K562 (cell line): ENCODE data around the gene LTBP1. TPM values are rescaled to one million over a fixed set of nuclear protein-coding genes. Genes with fewer than 3 reads are reported as not detected.
A peak's percentile ranks its signal among the peaks of the same experiment; 100 is the strongest.

Experiments used
- ARID1B ChIP-seq: fragments of 450-650 bp; IDR thresholded peaks from 2 replicates; pipeline ENCODE4 v1.6.1; 2016; ENCODE audit warnings: antibody characterized with exemption, mild to moderate bottlenecking, inconsistent platforms
- ATF7 ChIP-seq: fragments of 450-650 bp; IDR thresholded peaks from 2 replicates; pipeline ENCODE4 v1.7.1; 2014; ENCODE audit warnings: mild to moderate bottlenecking, moderate library complexity
- CHCHD3 ChIP-seq: fragments of 250-450 bp; sonication (Bioruptor Pico); IDR thresholded peaks from 2 replicates; pipeline ENCODE4 v2.1.2; 2022; ENCODE audit warnings: mild to moderate bottlenecking
- HDAC1 ChIP-seq, 2 experiments: fragments of 450-650 bp; IDR thresholded peaks; 2 replicates each; pipeline ENCODE4 v1.6.1; 2016 to 2017; ENCODE audit warnings: inconsistent platforms in 1 of 2, mild to moderate bottlenecking in 1 of 2, moderate library complexity in 1 of 2
- KDM1A ChIP-seq, 2 experiments: fragments of 450-650 bp; IDR thresholded peaks; 2 replicates each; pipeline ENCODE4 v1.6.1; 2016; ENCODE audit warnings: mild to moderate bottlenecking in 2 of 2
- MEF2A ChIP-seq: IDR thresholded peaks from 2 replicates; pipeline ENCODE4 v1.6.1; 2011; ENCODE audit warnings: low read depth, mild to moderate bottlenecking, low read length, moderate library complexity; ENCODE audit not compliant: control insufficient read depth
- MTA2 ChIP-seq: fragments of 450-650 bp; IDR thresholded peaks from 2 replicates; pipeline ENCODE4 v1.6.1; 2016; ENCODE audit warnings: low read depth
- PHB ChIP-seq: fragments of 250-450 bp; sonication (Bioruptor Pico); IDR thresholded peaks from 2 replicates; pipeline ENCODE4 v1.5.0; 2021
- RCOR1 ChIP-seq, 2 experiments: IDR thresholded peaks; 2 replicates each; pipeline ENCODE4 v1.6.1; 2012; ENCODE audit warnings: low read depth in 2 of 2, low read length in 2 of 2, borderline replicate concordance in 1 of 2, improper control_type of control experiment in 1 of 2
- RFX7 ChIP-seq: fragments of 250-450 bp; sonication (Bioruptor Pico); IDR thresholded peaks from 2 replicates; pipeline ENCODE4 v1.5.1; 2021; ENCODE audit warnings: mild to moderate bottlenecking
- RNF2 ChIP-seq: sonication (generic); IDR thresholded peaks from 2 replicates; pipeline ENCODE4 v1.6.1; 2016
- TBP ChIP-seq: optimal IDR thresholded peaks from 2 replicates; pipeline ENCODE3; 2011; ENCODE audit warnings: low read depth, low read length, improper control_type of control experiment
- TEAD1 ChIP-seq, 2 experiments: fragments of 450-650 bp in 1 of 2; sonication (generic) in 1 of 2; formaldehyde crosslinking; IDR thresholded peaks; 2 replicates each; pipeline versions ENCODE4 v1.4.0 to v1.8.0; 2020 to 2022; ENCODE audit warnings: mild to moderate bottlenecking in 2 of 2, missing genetic modification reagents in 1 of 2
- TFAM ChIP-seq: fragments of 250-450 bp; sonication (Bioruptor Pico); conservative IDR thresholded peaks from 2 replicates; pipeline ENCODE4 v1.5.0; 2021; ENCODE audit warnings: mild to moderate bottlenecking, moderate library complexity
- TRIM28 ChIP-seq: fragments of 450-650 bp; IDR thresholded peaks from 2 replicates; pipeline ENCODE4 v1.6.1; 2017
- ZNF282 ChIP-seq: sonication (generic); formaldehyde crosslinking; IDR thresholded peaks from 2 replicates; pipeline ENCODE4 v1.8.1; 2023; ENCODE audit warnings: missing genetic modification reagents
- polyA plus RNA-seq, 8 experiments: library from polyadenylated mRNA; depleted of rRNA in 4 of 8; stranded (reverse) in 5 of 8; unstranded in 3 of 8; fragments of >200 nt; fragmentation: Nextera tagmentation in 2 of 8; fragmentation: Illumina TruSeq in 1 of 8; extraction: Ambion mirVana in 2 of 8; extraction: Trizol in 1 of 8; gene quantifications; 2 replicates each; pipeline versions ENCODE4 v1.2.1 to v1.2.3, GENCODE V29; 2011 to 2014; ENCODE audit warnings: inconsistent platforms in 1 of 8, missing spikeins in 1 of 8
- total RNA-seq, 7 experiments: library from RNA; depleted of rRNA in 6 of 7; stranded (reverse); fragments of >200 nt in 6 of 7; fragmentation: Illumina TruSeq in 2 of 7; extraction: Trizol in 2 of 7; gene quantifications; 2 replicates each; pipeline versions ENCODE4 v1.2.1 to v1.2.3, GENCODE V29; 2011 to 2021; ENCODE audit warnings: low replicate concordance in 1 of 7
- TF ChIP-seq, protein P1 (sequence below): sonication (generic); formaldehyde crosslinking; IDR thresholded peaks from 2 replicates; pipeline ENCODE4 v1.8.1; 2023; ENCODE audit warnings: missing genetic modification reagents, mild to moderate bottlenecking, borderline replicate concordance
- TF ChIP-seq, protein P2 (sequence below): fragments of 450-650 bp; formaldehyde crosslinking; IDR thresholded peaks from 2 replicates; pipeline ENCODE4 v1.4.0; 2020; ENCODE audit warnings: mild to moderate bottlenecking, moderate library complexity
- TF ChIP-seq, protein P3 (sequence below): IDR thresholded peaks from 2 replicates; pipeline ENCODE4 v1.6.1; 2014; ENCODE audit warnings: antibody characterized with exemption

LTBP1 gene
- total and polyA plus RNA-seq, 9 of the 15 experiments (the other 6 are each of a cell fraction or from before 2014, with no cell fraction given) = 3.6 to 16.4 (median 8.5) TPM

DNA sequence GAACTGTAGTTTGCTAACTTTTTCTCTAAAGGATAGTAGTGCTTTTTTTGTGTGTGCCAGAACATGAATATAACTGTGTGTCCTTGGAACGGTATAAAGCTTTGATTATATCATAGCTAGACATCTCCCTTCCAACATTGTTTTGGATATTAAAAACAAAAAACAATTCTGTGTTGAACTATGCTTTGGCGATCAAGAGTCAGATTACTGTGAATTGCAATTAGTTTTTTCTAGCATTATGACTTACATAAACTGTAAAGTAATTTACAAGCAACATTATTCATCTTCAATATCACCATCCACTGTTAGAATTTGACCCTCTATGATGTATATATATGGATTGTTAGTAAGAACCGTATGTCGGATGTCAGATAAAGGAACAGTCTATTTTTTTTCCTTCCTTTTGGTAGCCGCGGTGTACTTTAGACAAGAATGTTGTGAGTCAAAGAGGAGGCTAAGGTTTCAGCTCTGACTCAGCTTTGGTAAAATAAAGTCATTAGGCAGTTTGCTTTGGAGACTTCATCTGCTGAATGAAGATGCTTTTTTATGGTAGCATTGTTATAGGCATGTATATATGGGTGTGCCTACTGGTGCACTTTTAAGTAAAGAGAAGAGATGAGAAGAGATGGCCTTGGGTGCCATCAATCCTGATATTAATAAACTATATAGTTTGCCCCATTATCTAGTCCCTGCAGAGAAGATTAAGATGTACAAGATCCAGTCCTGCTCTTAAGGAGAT is 76.4 kb downstream of the LTBP1 start (continued):
- TF ChIP-seq ARID1B (peak; percentile 86), ATF7 (no peak), MTA2 (no peak), KDM1A (IDR thresholded peaks at IDR 0.05) (peak in 1 of 2 experiments; percentile 41; a peak in 2 of 4 replicates), RNF2 (peak; percentile 16; the same call in 1 of the 2 replicates), TEAD1 (CRISPR knock-in tag; IDR thresholded peaks at IDR 0.05) (peak in 1 of 2 experiments; percentile 52; a peak in 1 of 4 replicates), TBP (no peak), RCOR1 (IDR thresholded peaks at IDR 0.05; ENCODE audit: borderline replicate concordance in 1 of 2, low read depth in 2 of 2, low read length in 2 of 2) (no peak), PHB (no peak), ZNF282 (CRISPR knock-in tag) (no peak), TRIM28 (no peak), MEF2A (peak; percentile 30; the same call in 1 of the 2 replicates), CHCHD3 (CRISPR knock-in tag) (no peak), RFX7 (CRISPR knock-in tag) (no peak), TFAM (no peak), HDAC1 (IDR thresholded peaks at IDR 0.05) (no peak)
- TF ChIP-seq, protein P1, sequence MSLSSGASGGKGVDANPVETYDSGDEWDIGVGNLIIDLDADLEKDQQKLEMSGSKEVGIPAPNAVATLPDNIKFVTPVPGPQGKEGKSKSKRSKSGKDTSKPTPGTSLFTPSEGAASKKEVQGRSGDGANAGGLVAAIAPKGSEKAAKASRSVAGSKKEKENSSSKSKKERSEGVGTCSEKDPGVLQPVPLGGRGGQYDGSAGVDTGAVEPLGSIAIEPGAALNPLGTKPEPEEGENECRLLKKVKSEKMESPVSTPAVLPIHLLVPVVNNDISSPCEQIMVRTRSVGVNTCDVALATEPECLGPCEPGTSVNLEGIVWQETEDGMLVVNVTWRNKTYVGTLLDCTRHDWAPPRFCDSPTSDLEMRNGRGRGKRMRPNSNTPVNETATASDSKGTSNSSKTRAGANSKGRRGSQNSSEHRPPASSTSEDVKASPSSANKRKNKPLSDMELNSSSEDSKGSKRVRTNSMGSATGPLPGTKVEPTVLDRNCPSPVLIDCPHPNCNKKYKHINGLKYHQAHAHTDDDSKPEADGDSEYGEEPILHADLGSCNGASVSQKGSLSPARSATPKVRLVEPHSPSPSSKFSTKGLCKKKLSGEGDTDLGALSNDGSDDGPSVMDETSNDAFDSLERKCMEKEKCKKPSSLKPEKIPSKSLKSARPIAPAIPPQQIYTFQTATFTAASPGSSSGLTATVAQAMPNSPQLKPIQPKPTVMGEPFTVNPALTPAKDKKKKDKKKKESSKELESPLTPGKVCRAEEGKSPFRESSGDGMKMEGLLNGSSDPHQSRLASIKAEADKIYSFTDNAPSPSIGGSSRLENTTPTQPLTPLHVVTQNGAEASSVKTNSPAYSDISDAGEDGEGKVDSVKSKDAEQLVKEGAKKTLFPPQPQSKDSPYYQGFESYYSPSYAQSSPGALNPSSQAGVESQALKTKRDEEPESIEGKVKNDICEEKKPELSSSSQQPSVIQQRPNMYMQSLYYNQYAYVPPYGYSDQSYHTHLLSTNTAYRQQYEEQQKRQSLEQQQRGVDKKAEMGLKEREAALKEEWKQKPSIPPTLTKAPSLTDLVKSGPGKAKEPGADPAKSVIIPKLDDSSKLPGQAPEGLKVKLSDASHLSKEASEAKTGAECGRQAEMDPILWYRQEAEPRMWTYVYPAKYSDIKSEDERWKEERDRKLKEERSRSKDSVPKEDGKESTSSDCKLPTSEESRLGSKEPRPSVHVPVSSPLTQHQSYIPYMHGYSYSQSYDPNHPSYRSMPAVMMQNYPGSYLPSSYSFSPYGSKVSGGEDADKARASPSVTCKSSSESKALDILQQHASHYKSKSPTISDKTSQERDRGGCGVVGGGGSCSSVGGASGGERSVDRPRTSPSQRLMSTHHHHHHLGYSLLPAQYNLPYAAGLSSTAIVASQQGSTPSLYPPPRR (CRISPR knock-in tag) = no peak
- TF ChIP-seq, protein P2, sequence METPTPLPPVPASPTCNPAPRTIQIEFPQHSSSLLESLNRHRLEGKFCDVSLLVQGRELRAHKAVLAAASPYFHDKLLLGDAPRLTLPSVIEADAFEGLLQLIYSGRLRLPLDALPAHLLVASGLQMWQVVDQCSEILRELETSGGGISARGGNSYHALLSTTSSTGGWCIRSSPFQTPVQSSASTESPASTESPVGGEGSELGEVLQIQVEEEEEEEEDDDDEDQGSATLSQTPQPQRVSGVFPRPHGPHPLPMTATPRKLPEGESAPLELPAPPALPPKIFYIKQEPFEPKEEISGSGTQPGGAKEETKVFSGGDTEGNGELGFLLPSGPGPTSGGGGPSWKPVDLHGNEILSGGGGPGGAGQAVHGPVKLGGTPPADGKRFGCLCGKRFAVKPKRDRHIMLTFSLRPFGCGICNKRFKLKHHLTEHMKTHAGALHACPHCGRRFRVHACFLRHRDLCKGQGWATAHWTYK (CRISPR knock-in tag) = no peak
- TF ChIP-seq, protein P3, sequence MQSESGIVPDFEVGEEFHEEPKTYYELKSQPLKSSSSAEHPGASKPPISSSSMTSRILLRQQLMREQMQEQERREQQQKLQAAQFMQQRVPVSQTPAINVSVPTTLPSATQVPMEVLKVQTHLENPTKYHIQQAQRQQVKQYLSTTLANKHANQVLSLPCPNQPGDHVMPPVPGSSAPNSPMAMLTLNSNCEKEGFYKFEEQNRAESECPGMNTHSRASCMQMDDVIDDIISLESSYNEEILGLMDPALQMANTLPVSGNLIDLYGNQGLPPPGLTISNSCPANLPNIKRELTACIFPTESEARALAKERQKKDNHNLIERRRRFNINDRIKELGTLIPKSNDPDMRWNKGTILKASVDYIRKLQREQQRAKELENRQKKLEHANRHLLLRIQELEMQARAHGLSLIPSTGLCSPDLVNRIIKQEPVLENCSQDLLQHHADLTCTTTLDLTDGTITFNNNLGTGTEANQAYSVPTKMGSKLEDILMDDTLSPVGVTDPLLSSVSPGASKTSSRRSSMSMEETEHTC = no peak
